A204.1 (cell line): ENCODE data around the gene POLD4.

Experiments
- FAIRE-seq: peaks from 2 replicates; lab custom pipeline; 2012; peaks lifted over from hg19 to GRCh38; lab: Jason Lieb, UNC

The POLD4 gene

DNA sequence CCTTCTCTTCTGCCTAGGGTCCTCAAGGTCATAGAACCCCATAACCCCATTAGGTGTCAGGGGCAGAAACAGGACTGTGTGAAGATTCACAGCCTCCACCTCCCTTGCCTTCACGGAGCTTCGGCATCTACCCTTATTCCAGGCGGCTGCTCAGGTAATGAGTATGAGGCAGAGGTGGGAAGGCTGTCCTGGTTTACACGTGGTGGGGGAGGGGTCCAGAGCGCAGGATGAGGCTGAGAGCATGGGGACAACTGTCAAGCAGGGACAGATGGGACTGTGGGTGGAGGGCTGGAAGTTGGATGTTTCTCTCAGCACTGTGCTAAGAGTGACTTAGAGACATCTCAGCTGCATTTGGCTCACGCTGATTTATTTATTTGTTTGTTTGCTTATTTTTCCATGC lies 34.2 kb upstream of the POLD4 start:
- FAIRE-seq: no peak

DNA sequence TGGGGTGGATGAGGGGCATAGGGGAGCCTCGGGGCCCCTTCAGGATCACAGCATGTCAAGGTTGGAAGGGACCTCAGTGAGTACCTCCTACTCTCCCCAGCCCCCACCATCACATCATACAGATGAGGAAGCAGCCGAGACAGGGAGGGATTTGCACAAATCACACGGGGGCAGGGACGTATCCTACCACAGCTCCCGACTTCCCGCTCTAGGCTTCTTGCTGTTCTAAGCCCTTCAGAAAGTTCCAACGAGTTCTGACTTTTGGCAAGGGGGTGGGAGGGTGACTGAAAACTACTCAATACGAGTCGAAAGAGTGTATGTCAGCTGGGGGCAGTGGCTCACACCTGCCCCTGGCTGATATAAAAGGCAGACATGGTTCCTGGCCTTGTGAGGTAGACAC lies 33.7 kb upstream of the POLD4 start:
- FAIRE-seq: no peak

DNA sequence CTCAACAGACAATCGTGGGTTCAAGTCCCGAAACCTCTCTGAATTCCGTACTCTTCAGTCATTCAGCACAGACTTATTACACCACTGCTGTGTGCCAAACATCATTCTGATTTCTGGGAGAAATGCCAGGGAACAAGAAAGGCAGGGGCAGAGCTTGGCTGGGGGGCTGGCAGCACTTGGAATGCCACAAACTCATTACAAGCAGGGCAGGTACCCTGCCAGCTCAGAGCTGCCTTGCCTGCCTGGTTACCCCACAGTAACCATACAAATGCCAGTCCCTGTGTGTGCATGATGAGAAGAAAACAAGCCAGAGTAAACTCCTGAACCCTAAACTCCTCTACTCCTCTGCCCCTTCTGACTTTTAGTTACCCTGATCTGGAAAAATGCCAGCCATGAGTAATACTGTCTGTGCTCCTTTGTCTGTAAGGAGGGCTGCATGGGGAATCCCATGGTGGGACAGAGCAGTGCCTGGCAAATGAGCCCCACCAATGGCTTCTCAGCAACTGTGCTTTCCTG lies 31.6 kb upstream of the POLD4 start:
- FAIRE-seq: no peak

DNA sequence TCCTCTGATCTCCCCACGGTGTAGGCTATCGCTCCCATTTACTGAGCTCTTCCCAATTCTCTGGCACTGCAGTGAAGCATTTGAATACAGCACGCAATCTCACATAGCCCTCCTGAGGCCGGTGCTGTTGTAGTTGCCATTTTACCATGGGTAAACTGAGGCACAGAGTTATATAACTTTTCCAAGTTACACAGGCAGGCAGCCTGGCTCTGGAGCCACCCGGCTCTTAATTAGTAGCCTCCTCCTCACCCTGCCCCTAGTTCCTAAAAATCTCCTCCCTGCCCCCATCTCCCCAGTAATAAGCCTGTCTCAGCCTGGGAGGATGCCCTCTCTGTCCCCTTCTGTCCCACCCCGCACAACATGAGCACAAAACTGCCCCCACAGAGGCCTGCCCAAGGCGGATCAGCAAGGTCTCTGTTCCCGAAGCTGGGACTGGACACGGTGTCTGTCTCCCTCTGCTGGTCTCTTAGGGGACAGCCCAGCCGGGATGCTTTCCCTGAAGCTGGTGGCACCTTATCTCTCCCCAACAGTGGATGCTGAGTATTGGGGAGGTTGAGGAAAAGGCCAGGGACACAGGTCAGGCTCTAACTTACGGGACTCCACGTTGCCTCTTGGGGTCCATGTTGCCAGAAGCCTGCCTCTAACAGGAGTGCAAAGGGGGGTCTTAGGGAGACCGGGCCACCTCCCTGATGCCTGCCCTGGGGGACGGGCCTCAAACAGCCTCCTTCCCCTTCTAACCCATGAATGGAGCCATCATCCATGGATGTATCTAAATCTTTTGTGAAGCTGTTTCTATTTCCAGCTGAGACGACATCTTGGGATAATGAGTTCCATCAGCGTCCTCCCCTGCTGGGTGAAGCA lies 29.2 kb upstream of the POLD4 start:
- no peak for FAIRE-seq

DNA sequence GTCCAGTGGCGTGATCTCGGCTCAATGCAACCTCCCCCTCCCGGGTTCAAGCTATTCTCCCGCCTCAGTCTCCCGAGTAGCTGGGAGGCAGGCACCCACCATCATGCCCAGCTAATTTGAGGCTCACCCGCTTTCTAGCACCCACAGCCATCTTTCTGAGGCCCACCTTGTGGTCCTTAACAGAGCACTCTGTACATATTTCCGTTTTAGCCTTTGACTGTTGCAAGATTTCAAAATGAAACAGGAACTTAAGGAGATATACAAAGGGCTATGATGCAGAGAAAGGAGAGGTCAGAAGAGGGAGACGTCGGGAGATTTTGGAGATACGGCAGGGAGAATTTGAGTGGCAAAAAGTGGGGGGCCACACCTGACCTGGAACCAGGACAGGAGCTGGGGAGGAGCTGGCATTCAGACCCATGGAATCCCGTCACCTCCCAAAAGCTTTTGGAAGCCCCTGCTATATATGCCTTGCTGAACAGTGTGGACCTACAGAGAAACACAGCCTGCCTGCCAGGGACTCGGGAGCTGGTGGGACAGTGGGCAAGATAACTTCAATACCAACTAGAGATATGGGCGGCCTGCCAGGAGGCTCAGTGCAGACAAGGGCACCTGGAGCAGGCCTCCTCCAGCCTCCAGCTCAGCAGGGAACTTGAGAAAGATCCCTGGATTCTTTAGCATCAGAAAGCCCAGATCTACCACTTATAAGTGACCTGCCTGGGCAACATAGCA lies 28.1 kb upstream of the POLD4 start:
- no peak for FAIRE-seq

DNA sequence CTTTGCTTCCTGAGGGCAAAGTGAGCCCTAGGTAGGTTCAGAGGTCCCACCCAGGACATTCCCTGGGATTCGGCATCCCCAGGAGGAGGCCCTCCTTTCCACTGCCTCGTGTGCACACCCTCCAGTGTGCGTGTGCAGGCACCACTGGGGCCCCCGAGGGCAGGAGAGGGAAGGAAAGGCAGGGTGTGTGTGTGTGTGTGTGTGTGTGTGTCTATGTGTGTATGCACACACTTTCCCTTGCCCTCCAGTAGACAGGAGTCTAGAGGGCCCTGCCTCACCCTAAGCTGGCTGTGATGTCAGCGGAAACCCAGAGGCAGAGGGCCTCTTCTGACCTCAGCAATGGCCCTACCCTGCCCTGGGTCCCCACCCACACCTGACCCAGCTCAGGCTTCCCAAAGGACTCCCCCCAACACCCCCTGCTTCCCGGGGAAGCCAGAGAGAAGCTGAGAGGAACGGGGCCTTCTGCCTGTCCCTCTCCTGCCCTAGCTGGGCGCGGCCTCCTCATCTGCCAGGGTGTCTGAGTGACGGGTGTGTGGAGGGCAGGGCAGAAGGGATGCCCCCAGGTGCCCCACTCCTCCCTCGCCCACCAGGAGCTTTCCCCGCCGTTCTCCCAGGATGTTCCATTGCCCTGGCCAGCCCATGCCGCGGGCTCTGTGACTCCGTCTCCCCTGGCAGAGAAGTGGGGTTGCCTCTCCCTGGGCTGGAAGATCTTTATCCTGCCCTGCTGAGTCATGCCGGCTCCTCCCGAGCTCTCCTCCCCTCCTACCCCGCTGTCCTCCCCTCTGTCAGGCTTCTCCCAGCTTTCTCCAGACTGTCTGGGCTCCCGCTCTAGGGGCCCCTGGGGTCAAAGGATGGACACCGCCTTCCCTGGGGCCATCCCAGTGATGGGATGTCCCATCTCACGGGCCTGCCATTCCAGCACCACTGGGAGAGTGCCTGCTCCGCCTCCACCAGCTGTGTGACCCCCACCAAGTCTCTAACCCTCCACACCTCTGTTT lies 26.0 kb upstream of the POLD4 start:
- FAIRE-seq: no peak

DNA sequence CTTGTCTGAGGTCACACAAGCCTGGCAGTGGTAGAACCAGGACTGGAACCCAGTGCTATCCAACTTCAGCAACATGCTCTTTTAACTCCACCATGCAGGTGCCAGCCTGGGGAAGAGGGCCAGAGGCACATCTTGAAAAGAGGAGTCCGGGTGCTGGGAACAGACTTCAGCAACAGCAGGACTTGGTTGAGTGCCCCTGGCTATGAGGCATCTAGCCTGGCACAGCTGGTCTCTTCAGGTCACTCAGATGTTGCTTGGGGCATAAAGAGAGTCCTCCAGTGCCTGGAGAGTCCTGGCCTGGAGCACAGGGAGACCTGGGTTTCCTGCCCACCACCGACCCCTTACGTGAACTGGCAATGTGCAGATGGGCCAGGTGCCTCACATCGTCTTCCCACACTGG lies 25.2 kb upstream of the POLD4 start:
- FAIRE-seq: no peak

DNA sequence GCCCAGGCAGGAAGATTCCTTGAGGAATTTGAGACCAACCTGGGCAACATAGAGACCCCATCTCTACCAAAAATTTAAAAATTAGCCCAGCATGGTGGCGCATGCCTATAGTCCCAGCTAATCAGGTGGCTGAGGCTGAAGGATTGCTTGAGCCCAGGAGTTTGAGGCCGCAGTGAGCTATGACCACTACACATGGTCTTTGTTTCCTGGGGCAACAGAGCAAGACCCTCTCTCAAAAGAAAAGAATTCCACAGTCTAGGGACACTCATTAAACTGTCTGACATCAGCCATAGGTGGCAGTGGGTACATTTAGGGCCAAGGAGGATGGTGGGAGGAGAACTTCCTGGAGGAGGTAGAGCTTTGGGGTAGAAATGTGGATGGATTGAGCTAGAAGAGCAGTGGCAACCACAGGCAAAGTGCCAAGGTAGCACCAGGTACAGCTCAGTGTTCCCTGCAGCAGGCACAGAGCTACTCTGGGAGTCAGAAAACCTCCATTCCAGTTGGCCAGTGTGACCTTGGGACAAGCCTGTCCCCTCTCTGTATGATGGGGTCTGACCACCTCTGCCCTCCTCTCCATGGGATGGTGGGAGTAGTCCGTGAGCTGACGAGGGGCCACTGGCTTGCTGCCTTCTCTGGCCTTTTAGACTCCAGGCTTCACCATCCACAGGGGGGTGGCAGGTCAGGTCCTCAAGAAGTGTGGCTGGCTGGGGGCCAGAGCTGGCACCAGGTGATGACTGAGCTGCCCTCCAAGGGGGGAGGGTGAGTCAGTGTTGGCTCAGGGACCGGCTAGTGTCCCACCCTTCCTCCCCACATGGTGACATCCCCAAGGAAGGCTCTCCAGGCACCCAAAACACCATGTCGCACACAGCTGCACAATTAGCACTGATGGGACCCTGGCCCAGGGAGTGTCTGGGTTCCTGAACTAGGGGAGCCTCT lies 23.8 kb upstream of the POLD4 start:
- no peak for FAIRE-seq

DNA sequence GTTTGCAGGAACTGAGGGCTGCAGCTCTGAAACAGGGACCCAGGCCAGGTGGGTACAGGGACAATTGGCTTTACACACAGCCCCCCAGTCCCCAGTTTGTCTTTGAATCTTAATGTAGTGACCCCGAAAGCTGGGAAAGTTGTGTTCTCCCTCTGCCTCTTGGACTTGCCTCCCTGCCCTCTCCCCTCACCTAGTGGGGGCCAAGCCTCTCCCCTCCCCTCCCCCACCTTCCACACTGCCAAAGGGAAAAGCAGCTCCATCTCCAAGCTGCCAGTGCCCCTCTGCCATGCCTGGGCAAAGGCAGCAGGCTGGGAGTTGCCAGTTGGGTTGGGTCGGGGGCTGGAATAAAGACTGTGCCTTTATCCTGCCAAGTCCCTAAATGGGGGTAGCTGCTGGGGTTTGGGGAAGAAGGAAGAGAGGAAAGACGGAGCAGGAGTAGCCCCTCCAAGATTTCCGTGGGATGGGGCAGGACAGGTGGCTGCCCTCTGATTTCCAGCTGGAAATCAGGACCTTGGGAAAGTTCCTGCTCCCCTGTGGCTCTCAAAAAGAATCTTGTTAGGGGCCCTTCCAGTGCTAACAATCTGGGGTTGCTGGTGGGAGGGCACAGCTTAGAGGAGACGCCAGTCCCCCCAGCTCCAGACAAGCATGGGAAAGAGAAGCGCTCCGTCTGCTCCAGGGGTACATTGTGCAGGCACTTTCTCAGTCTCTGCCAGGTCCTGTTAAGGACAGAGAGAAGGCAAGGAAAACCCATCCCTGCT lies 22.9 kb upstream of the POLD4 start:
- no peak for FAIRE-seq

DNA sequence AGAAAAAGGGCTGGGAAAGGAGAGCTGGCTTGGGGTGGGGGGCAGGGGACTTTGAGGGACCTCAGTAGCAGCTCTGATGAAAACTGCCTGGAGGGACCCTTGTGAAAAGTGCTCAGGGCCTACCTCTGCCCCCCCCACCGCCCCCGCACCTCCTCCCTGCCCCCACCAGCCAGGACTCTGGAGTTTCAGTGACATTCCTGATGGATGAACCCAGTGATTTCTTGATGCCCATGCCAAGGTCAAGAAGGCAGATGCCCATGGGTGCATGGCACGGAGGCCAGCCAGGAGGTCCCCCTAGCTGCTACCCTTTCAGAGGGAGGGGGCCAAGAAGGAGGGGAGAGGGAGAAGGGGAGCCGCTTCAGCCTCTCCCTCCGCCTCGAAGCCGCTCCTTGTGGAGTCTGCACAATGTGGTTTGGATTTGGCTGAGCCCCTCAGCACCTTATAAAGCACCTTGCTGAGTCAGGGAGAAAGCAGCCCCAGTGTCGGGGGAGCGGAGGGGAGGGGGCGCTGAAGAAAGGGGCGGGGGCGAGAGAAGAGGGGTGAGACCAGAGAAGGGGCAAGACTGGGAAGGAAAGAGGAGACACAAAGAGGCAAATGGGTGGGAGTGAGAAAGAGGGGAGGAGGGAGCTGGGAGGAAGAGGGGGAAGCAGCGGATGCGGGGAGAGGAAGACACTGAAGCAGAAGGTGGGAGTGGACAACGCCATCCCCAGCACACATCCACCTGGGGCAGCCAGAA lies 22.1 kb upstream of the POLD4 start:
- no peak for FAIRE-seq

DNA sequence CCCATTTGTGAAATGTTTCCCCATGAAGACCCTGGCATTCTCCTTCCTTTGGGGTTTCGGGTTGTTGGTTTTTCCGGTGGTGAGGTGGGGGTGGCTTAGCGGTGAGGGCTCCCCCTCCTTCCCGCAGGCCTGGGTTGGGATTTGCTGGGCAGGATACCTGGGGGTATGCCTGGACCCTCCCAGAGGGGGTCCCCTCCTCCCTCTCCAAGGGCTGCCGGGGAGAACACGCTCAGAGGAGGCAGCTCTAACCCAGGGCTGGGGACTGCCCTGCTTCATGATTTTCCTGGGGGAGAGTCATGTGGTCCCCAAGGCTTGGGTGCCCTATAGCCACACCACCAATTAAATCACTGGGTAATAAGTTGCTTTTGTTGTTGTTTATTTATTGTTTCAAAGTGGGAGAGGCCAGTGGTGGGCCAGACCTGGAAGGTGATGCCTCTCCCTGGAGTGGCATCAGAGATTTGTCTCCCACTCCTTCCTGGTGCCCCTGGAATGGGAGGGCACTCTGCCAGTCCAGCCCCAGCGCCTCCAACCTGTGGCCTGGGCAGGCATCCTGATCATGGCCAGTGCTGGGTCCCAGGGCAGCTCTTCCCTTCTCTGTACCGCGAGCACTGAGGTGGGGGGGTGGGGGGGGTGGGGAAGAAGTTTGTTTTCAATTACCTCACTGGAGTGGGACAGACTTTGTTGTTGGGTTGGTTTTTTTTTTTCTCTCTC lies 21.4 kb upstream of the POLD4 start:
- FAIRE-seq: no peak

DNA sequence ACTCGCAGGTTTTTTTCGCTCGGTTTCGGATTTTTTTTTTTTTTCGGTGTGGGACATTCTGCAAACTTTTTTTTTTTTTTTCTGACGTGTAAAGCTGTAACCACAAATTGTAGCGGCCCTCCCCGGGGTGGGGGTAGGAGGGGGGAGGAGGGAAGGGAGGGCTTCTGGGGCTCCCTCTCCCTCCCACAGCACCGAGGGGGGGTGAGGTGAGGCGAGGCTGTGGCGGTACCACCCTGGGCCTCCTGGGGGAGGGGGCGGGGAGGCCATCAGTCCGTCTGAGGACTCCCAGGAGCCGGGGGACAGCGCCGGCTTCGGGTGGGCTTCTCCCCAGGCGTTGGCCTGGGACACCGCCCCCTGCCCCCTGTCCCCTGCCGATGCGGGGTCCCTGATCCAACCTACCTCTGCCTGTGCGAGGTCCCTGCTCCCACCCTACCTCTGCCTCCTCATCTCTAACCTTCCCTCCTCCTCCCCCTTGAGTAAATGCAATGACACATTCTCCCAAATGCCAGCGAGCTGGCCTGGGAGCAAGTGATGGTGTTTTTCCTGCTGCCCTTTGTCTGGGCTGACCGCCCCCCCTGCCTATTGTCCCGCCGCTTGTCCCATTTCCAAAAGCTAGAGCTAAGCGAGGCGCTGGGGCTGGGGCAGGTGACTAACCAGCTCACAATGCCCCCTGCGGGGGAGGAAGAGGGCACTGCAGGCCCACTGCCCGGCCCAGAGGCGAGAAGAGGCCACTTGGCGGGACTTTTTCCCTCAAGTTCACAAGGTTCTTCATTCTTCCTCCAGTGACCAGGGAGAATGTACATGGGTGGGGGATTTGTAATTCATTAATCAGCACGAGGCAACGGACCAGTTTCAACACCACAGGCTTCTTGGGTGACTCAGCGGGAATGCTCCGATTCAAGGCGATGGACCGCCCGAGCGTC lies 20.6 kb upstream of the POLD4 start:
- FAIRE-seq: no peak

DNA sequence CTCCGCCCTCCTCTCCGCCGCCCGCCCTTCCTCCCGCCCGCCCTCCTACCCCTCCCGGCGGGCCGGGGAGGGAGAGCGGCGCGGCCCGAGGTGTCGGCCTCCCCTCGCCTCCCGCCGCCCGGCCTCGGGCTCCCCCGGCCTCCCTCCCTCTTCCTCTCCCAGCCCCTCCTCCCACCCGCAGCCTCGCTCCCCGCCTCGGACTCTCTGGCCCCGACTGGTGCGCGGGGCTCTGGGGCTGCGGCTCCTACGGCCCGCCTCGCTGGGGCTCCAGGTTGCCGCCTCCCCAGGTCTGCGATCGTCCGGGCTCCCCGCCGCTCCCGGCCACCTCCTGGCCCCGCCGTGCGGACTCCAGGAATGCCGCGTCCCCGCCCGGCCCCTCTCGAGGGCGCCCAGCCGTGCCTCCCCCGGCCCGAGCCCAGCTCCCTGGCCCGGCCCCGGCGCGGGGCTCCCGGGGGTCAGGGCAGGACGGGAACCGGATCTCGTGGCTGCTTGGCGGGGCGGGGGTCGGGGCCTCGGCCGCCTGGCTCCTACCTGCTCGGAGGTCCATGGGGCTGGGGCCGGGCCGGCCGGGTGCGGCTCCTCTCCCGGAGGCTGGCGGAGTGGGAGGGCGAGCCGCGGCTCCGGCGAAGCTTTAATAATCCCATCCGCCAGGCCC lies 19.8 kb upstream of the POLD4 start, which contains the start of gene CLCF1:
CLCF1 (minus strand) TSS at position 606 of the 655 bp plus-strand sequence; CDS start at position 547, 59 bp downstream.
- no peak for FAIRE-seq

DNA sequence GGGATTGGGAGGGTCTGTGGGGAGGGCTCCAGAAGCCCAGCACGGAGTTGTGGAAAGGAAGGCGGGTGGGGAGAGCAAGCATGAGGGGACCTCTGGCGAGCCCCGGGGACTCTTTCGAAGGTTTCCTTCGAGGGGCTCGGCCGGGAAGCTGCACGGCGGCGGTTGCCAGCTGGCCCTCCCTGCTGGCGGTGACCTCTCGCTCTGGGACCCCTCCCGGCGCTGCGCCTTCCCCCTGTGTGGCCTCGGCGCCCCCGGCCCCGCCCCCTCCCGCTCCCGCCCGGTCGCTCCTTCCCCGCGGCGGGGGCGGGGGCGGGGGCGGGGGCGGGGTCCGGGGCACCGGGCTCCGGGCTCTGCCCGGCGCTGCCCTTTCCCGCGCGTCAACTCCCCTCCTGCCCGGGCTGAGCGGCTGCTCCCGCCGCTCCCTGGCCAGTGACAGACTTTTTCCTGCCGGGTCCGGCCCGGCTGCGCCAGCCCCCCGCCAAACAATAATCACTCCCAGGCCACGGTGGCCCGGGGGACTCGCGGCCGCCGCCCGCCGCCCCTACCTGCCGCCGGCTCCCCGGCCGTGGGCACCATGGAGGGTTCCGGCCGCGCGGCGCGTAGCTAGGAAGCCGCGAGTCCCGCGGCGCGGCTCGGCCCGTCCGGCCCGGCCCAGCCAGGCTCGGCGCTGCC lies 19.1 kb upstream of the POLD4 start:
- FAIRE-seq: no peak

DNA sequence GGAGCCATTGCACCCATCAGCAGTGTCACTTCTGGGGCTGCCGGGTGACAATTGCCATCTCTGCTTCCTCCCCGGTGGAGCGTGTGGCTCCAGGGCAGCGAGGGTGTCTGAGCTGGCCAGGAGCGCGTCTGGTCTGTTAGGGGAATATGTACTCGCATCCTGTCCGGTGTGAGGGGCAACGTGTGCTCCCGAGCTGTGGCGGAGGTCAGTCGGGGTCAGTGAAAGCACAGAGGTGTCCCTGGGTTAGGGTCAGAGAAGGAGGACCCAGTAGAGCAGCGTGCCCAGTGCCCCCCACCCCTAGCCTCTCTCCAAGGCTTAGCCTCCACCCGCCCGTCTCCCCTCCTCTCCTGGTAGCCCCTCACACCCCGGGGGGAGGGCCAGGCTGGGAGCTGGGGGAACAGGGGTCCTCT lies 18.6 kb upstream of the POLD4 start:
- FAIRE-seq: no peak

DNA sequence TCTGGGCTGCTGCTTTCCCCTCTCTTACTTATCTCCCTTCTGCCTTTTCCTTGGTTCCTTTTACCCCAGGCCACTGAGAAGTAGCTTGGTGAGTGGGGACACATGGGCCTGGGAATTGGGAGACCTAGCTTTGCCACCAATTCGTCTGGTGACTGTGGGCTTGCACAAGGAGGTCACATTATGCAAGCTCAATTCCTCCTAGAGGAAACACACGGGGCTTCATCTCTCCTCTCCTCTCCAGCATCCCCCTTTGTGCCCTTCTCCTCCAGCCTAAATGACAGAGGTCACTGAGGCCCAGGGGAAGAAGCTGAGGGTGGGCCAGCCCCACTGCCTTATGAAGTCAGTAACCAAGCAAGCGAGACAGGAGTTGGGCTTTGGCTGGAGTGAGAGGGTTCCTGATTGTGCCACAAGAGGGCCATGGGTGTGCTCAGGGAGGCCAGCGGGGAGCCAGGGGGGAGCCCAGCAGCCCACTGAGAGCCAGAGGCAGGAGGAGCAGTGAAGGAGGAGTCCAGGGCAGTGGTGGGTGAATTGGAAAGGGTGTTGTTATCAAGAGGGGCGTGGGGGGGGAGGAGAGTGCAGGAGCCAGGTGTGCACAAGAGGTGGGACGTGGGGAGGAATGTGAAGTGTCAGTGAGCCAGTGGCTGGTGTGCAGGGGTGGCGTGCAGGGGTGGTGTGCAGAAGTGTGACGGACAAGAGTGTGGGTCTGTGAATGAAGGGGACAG lies 18.0 kb upstream of the POLD4 start:
- no peak for FAIRE-seq
